SK-N-SH treated with all-trans-retinoic acid at 6 μM for 48 hours (cell line): ENCODE data around the gene EXOSC10.

Experiments used
- BACH2 ChIP-seq: fragments of 250-450 bp; sonication (Bioruptor Pico); IDR thresholded peaks from 2 replicates; pipeline ENCODE4 v1.9.0; 2021; ENCODE audit warnings: mild to moderate bottlenecking, borderline replicate concordance
- POU6F1 ChIP-seq: fragments of 250-450 bp; sonication (Bioruptor Pico); IDR thresholded peaks from 2 replicates; pipeline ENCODE4 v1.8.0; 2021; ENCODE audit warnings: low read depth, mild to moderate bottlenecking, moderate library complexity, borderline replicate concordance
- ZFP3 ChIP-seq: fragments of 250-450 bp; sonication (Bioruptor Pico); IDR thresholded peaks from 2 replicates; pipeline ENCODE4 v1.5.0; 2020; ENCODE audit warnings: mild to moderate bottlenecking, moderate library complexity
- TF ChIP-seq, protein P1 (sequence below): fragments of 250-450 bp; sonication (Bioruptor Pico); IDR thresholded peaks from 2 replicates; pipeline ENCODE4 v1.5.0; 2020; ENCODE audit warnings: mild to moderate bottlenecking, moderate library complexity
- TF ChIP-seq, protein P2 (sequence below): fragments of 250-450 bp; sonication (Bioruptor Pico); IDR thresholded peaks from 2 replicates; pipeline ENCODE4 v1.8.0; 2020; ENCODE audit warnings: mild to moderate bottlenecking, moderate library complexity, borderline replicate concordance

GRCh38 chr1:11067716-11068599, 31.7 kb downstream of the EXOSC10 start:
- TF ChIP-seq, protein P1, sequence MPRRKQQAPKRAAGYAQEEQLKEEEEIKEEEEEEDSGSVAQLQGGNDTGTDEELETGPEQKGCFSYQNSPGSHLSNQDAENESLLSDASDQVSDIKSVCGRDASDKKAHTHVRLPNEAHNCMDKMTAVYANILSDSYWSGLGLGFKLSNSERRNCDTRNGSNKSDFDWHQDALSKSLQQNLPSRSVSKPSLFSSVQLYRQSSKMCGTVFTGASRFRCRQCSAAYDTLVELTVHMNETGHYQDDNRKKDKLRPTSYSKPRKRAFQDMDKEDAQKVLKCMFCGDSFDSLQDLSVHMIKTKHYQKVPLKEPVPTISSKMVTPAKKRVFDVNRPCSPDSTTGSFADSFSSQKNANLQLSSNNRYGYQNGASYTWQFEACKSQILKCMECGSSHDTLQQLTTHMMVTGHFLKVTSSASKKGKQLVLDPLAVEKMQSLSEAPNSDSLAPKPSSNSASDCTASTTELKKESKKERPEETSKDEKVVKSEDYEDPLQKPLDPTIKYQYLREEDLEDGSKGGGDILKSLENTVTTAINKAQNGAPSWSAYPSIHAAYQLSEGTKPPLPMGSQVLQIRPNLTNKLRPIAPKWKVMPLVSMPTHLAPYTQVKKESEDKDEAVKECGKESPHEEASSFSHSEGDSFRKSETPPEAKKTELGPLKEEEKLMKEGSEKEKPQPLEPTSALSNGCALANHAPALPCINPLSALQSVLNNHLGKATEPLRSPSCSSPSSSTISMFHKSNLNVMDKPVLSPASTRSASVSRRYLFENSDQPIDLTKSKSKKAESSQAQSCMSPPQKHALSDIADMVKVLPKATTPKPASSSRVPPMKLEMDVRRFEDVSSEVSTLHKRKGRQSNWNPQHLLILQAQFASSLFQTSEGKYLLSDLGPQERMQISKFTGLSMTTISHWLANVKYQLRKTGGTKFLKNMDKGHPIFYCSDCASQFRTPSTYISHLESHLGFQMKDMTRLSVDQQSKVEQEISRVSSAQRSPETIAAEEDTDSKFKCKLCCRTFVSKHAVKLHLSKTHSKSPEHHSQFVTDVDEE: no peak
- TF ChIP-seq, protein P2, sequence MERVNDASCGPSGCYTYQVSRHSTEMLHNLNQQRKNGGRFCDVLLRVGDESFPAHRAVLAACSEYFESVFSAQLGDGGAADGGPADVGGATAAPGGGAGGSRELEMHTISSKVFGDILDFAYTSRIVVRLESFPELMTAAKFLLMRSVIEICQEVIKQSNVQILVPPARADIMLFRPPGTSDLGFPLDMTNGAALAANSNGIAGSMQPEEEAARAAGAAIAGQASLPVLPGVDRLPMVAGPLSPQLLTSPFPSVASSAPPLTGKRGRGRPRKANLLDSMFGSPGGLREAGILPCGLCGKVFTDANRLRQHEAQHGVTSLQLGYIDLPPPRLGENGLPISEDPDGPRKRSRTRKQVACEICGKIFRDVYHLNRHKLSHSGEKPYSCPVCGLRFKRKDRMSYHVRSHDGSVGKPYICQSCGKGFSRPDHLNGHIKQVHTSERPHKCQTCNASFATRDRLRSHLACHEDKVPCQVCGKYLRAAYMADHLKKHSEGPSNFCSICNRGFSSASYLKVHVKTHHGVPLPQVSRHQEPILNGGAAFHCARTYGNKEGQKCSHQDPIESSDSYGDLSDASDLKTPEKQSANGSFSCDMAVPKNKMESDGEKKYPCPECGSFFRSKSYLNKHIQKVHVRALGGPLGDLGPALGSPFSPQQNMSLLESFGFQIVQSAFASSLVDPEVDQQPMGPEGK (CRISPR knock-in tag): no peak
- TF ChIP-seq BACH2 (no peak), POU6F1 (CRISPR knock-in tag) (no peak), ZFP3 (CRISPR knock-in tag) (no peak)
